Esophagus (tissue), 2 donors: ENCODE results near the gene KAT2B. TPM values are rescaled to one million over a fixed set of nuclear protein-coding genes. Genes with fewer than 3 reads are reported as not detected.

Experiments
- H3K27ac ChIP-seq, 2 donors: one replicate each; pipeline ENCODE4 v1.5.1; 2013; ENCODE audit warnings: low read depth in 2 of 2, mild to moderate bottlenecking in 2 of 2, inconsistent platforms in 1 of 2, low read length in 1 of 2, moderate library complexity in 1 of 2
- H3K27me3 ChIP-seq, 2 donors: one replicate each; pipeline ENCODE4 v1.6.1; 2013; ENCODE audit warnings: low read length in 2 of 2, control low read depth in 1 of 2, mild to moderate bottlenecking in 1 of 2; ENCODE audit not compliant: insufficient read depth in 2 of 2, control insufficient read depth in 1 of 2
- H3K36me3 ChIP-seq, 2 donors: one replicate each; pipeline ENCODE4 v1.6.1; 2013; ENCODE audit warnings: low read length in 1 of 2; ENCODE audit not compliant: control insufficient read depth in 2 of 2, insufficient read depth in 2 of 2
- H3K4me1 ChIP-seq, 2 donors: one replicate each; pipeline ENCODE4 v1.6.1; 2013; ENCODE audit warnings: low read length in 1 of 2; ENCODE audit not compliant: control insufficient read depth in 2 of 2, insufficient read depth in 2 of 2
- H3K4me3 ChIP-seq, 2 donors: one replicate each; pipeline ENCODE4 v1.5.1; 2013; ENCODE audit warnings: low read length in 2 of 2, mild to moderate bottlenecking in 2 of 2, low read depth in 1 of 2, moderate library complexity in 1 of 2
- H3K9me3 ChIP-seq, 2 donors: one replicate each; pipeline ENCODE4 v1.6.1; 2013; ENCODE audit warnings: mild to moderate bottlenecking in 2 of 2, low read depth in 1 of 2, low read length in 1 of 2, moderate library complexity in 1 of 2; ENCODE audit not compliant: control insufficient read depth in 2 of 2, insufficient read depth in 1 of 2
- WGBS, 2 donors: extraction: QIAGEN DNeasy Blood & Tissue Kit; methylation state at CpG; one replicate each; pipeline ENCODE4 v1.1.7; 2013; 5-methylcytosine and 5-hydroxymethylcytosine counted together
- polyA plus RNA-seq, 2 donors: library from polyadenylated mRNA; stranded (reverse); fragments of 200-250 nt; gene quantifications; one replicate each; pipeline ENCODE4 v1.2.3, GENCODE V29; 2013
- donor health status: healthy with polysubstance abuse.
- donor health status: Bipolar disorder and iron deficiency.

Gene KAT2B
- polyA plus RNA-seq, 2 donors, result 11.9 to 20.1 TPM

GRCh38 chr3:20101041-20101440 is 60.8 kb downstream of the KAT2B start:
- no peaks in the 10 kb centered on the region for H3K9me3 ChIP-seq
- 94 to 98% methylated on average over 5 of the region's 5 CpGs for WGBS, 2 donors
- peaks cover 0 to under 1% of the 10 kb centered on the region in 2 donors for H3K36me3 ChIP-seq

GRCh38 chr3:20103731-20104130 is 63.5 kb downstream of the KAT2B start:
- Histone ChIP-seq H3K36me3 (no peaks in the 10 kb centered on the region), H3K4me1 (no peaks in the 10 kb centered on the region), H3K27ac (no peak overlapping the region), H3K4me3 (no peak overlapping the region), H3K27me3 (no peaks in the 10 kb centered on the region), H3K9me3 (no peaks in the 10 kb centered on the region)
- WGBS, 2 donors, result 88 to 92% methylated on average over 1 of the region's 1 CpG

More at GRCh38 chr3:20101041-20101440, 60.8 kb downstream of the KAT2B start:
- H3K4me1 ChIP-seq, result no peaks in the 10 kb centered on the region
- H3K27me3 ChIP-seq, result no peaks in the 10 kb centered on the region
- H3K4me3 ChIP-seq, result no peak overlapping the region
- H3K27ac ChIP-seq, result no peak overlapping the region

GRCh38 chr3:20104167-20104661 is 64.0 kb downstream of the KAT2B start:
- H3K27me3 ChIP-seq, result no peaks in the 10 kb centered on the region
- WGBS, 2 donors, result 62 to 73% methylated on average over 5 of the region's 5 CpGs
- H3K27ac ChIP-seq, result no peak overlapping the region
- H3K4me3 ChIP-seq, result no peak overlapping the region
- H3K9me3 ChIP-seq, result no peaks in the 10 kb centered on the region
- no peaks in the 10 kb centered on the region for H3K4me1 ChIP-seq
- H3K36me3 ChIP-seq, result no peaks in the 10 kb centered on the region

GRCh38 chr3:20105513-20106280 is 65.5 kb downstream of the KAT2B start:
- no peaks in the 10 kb centered on the region for H3K9me3 ChIP-seq
- H3K27me3 ChIP-seq, result no peaks in the 10 kb centered on the region
- H3K36me3 ChIP-seq, result no peaks in the 10 kb centered on the region
- H3K27ac ChIP-seq, result no peak overlapping the region
- WGBS, 2 donors, result 82 to 88% methylated on average over 7 of the region's 7 CpGs
- H3K4me3 ChIP-seq, result no peak overlapping the region
- H3K4me1 ChIP-seq, result no peaks in the 10 kb centered on the region

- 94 to 95% methylated on average over 5 of the region's 5 CpGs for WGBS, 2 donors
These were observed 67.5 kb downstream of the KAT2B start for GRCh38 chr3:20107722-20108121.

GRCh38 chr3:20108869-20109268 is 68.6 kb downstream of the KAT2B start:
- Histone ChIP-seq H3K27ac (no peak overlapping the region), H3K36me3 (peaks cover 3 to 4% of the 10 kb centered on the region in 2 donors), H3K9me3 (no peaks in the 10 kb centered on the region), H3K4me1 (no peaks in the 10 kb centered on the region), H3K4me3 (no peak overlapping the region), H3K27me3 (no peaks in the 10 kb centered on the region)
- WGBS, 2 donors, result 59 to 71% methylated on average over 2 of the region's 2 CpGs

More at GRCh38 chr3:20107722-20108121, 67.5 kb downstream of the KAT2B start:
- Histone ChIP-seq H3K9me3 (no peaks in the 10 kb centered on the region), H3K4me3 (no peak overlapping the region), H3K27ac (no peak overlapping the region), H3K36me3 (peaks cover 3 to 4% of the 10 kb centered on the region in 2 donors), H3K27me3 (no peaks in the 10 kb centered on the region), H3K4me1 (no peaks in the 10 kb centered on the region)

GRCh38 chr3:20110826-20111225 is 70.6 kb downstream of the KAT2B start:
- H3K36me3 ChIP-seq, result peaks cover 3 to 9% of the 10 kb centered on the region in 2 donors
- WGBS, 2 donors, result 89 to 95% methylated on average over 5 of the region's 5 CpGs
- H3K9me3 ChIP-seq, result no peaks in the 10 kb centered on the region
- H3K27me3 ChIP-seq, result no peaks in the 10 kb centered on the region
- no peak overlapping the region for H3K27ac ChIP-seq
- no peak overlapping the region for H3K4me3 ChIP-seq
- H3K4me1 ChIP-seq, result no peaks in the 10 kb centered on the region

- 85 to 89% methylated on average over 6 of the region's 6 CpGs for WGBS, 2 donors
- H3K9me3 ChIP-seq, result no peaks in the 10 kb centered on the region
- H3K36me3 ChIP-seq, result peaks cover 5 to 9% of the 10 kb centered on the region in 2 donors
- H3K27me3 ChIP-seq, result no peaks in the 10 kb centered on the region
- H3K4me1 ChIP-seq, result no peaks in the 10 kb centered on the region
- H3K27ac ChIP-seq, result no peak overlapping the region
- no peak overlapping the region for H3K4me3 ChIP-seq
These were observed 71.6 kb downstream of the KAT2B start for GRCh38 chr3:20111836-20112235.

GRCh38 chr3:20121088-20121487 is 80.8 kb downstream of the KAT2B start:
- H3K4me3 ChIP-seq, result no peak overlapping the region
- peaks cover 2 to 16% of the 10 kb centered on the region in 2 donors for H3K36me3 ChIP-seq
- H3K4me1 ChIP-seq, result no peaks in the 10 kb centered on the region
- no peaks in the 10 kb centered on the region for H3K27me3 ChIP-seq
- H3K9me3 ChIP-seq, result no peaks in the 10 kb centered on the region
- H3K27ac ChIP-seq, result no peak overlapping the region
- WGBS, 2 donors, result 88 to 94% methylated on average over 3 of the region's 3 CpGs
